ENCODE data around the gene ZNRF1. TPM values are rescaled to one million over a fixed set of nuclear protein-coding genes. Genes with fewer than 3 reads are reported as not detected.

The ZNRF1 gene
- total and polyA plus RNA-seq, 2 of the 4 experiments (the other 2 are of a cell fraction), result 8.2 to 20.7 TPM

DNA sequence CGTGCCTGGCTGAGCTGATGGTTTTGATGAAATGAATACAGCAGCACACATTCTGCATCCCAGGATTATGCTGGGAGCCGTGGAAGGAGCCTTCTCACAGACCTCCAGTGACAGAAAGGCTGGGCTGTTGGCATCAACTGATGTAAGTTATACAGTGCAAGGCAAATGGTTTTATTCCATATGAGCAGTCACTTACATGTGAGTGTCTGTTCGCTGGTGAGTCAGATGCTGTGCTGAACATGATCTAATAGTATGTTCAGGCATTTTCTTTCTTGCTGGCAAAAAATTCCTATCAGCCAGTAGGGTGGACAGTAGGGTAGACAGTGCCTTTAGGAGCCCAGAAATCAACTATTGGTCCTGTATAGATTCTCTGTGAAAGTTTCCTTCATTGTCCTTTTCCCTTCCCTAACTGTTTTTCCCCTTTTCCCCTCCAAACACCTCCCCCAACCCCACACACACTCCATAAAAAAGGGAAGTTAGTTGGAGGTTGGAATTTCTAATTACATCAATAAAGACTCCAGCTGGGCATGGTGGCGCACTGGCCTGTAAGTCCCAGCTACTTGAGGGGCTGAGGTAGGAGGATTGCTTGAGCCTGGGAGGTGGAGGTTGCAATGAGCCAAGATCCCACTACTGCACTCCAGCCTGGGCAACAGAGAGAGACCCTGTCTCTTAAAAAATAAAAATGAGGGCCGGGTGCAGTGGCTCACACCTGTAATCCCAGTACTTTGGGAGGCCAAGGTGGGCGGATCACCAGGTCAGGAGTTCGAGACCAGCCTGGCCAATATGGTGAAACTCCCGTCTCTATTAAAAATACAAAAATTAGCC lies 81.6 kb downstream of the ZNRF1 start (continued):
- TF ChIP-seq RFX5 (IDR thresholded peaks at IDR 0.05; ENCODE audit: low read depth, low read length) (no peak), RCOR1 (IDR thresholded peaks at IDR 0.05; ENCODE audit: insufficient replicate concordance, low read length) (no peak)

DNA sequence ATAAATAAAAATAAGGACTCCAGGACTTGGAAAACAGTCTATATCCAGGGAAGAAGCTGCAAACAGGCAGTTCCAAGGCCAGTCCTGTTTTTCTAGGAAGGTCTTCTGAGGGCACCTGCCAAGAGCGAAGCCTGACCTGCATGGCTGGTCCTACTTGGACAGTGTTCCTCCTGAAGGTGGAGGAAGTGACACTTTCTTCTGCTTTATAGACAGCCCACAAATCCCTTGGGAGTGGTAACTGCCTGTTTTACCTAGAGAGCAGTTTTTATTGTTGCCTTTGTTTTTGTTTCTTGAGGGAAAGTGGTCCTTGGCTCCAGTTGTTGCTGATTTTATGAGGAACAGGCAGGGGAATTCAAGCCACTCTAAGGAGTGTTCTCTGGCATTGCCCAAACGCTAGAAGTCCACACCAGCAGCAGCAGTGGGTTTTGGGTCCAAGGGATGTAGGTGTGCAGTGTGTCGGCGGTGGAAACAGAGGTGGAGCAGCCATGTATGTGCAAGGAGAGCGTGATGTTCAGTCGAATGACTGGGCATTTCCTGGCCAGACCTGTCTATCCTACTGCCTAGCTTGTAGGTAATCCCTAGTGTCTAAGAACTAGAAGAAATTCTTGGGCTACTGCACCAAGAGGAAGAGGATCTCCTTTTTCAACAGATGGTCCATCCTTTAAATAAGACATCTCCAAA lies 82.5 kb downstream of the ZNRF1 start:
- WGBS, 2 experiments (ENCODE audit: extremely low coverage in 2 of 2, insufficient read length in 1 of 2), result 83% methylated on average over 1 of the region's 6 CpGs; no CpG with 5 or more reads in 1 of the 2 experiments
- Histone ChIP-seq H2AK9ac (replicated peaks; ENCODE audit: low read depth, low read length, poor library complexity) (no peak overlapping the region), H3K27ac (ENCODE audit: insufficient read depth, low read length) (no peak overlapping the region), H2BK5ac (ENCODE audit: low read depth, low read length, poor library complexity, severe bottlenecking) (no peak overlapping the region), H3K9me1 (ENCODE audit: insufficient read depth, low read length) (peaks cover 31% of the 10 kb centered on the region), H3K9me3 (ENCODE audit: control insufficient read depth, insufficient read depth, low read length) (no peaks in the 10 kb centered on the region), H4K91ac (ENCODE audit: insufficient read depth, low read depth, low read length) (no peak overlapping the region), H3K9ac (ENCODE audit: low read depth, low read length) (no peak overlapping the region), H3K36me3 (ENCODE audit: control insufficient read depth, insufficient read depth, low read length) (peaks cover 2% of the 10 kb centered on the region; the same call in 1 of the 2 replicates), H3K4me2 (ENCODE audit: low read depth, low read length) (no peak overlapping the region), H2BK15ac (ENCODE audit: low read depth, low read length) (no peak overlapping the region), H4K5ac (ENCODE audit: low read depth, low read length) (no peak overlapping the region), H4K20me1 (ENCODE audit: insufficient read depth, low read length) (peaks cover 18% of the 10 kb centered on the region; the same call in 1 of the 2 replicates), H4K8ac (ENCODE audit: low read depth in 2 of 2, low read length in 2 of 2) (peak overlapping the region in 1 of 2 experiments; percentile 50; a peak in 1 of 4 replicates), H2BK120ac (ENCODE audit: low read depth, low read length) (no peak overlapping the region), H3K14ac (replicated peaks; ENCODE audit: low read depth, low read length) (no peak overlapping the region), H3K4me3 (ENCODE audit: insufficient read depth, low read depth, low read length) (no peak overlapping the region), H3K27me3 (ENCODE audit: control insufficient read depth, insufficient read depth, low read length) (no peaks in the 10 kb centered on the region), H3K79me1 (ENCODE audit: low read depth in 1 of 2, low read length in 2 of 2) (peaks cover 44 to 76% of the 10 kb centered on the region in 2 experiments), H3K4ac (ENCODE audit: low read depth, low read length) (no peak overlapping the region), H3K4me1 (ENCODE audit: control insufficient read depth, insufficient read depth, low read length) (peaks cover 20% of the 10 kb centered on the region), H2AK5ac (ENCODE audit: low read depth, low read length) (no peak overlapping the region), H3K23ac (ENCODE audit: low read depth, low read length) (no peak overlapping the region), H2BK20ac (ENCODE audit: low read depth, low read length) (no peak overlapping the region), H3K18ac (ENCODE audit: low read depth, low read length) (no peak overlapping the region), H2AFZ (replicated peaks; ENCODE audit: low read length, poor library complexity) (no peak overlapping the region), H3K56ac (ENCODE audit: extremely low read depth, insufficient read depth, low read length) (no peak overlapping the region)
- ChIA-PET POLR2A (ENCODE audit: unreplicated experiment) (no interaction called here), CTCF (interaction anchor here (1.0 kb wide), 1 partner anchor 19 kb away, joined by 3 read pairs; no protein-coding TSS in a partner anchor)
- BruUV-seq (replicated peaks), result no TSS peak
- ATAC-seq (ENCODE audit: low read depth), result no peak
- intact Hi-C loops (cut with micrococcal nuclease), result no loop called here
- DNase-seq, result no peak
- in situ Hi-C loops (cut with MboI; ENCODE audit: low sequenced_read_pairs), result no loop called here
- dilution Hi-C loops (cut with HindIII; ENCODE audit: low sequenced_read_pairs, unreplicated experiment), result no loop called here
- TF ChIP-seq NFE2L2 (IDR thresholded peaks at IDR 0.05; ENCODE audit: low read depth, low read length) (no peak), MAZ (IDR thresholded peaks at IDR 0.05; ENCODE audit: borderline replicate concordance, low read depth, low read length) (no peak), MXI1 (IDR thresholded peaks at IDR 0.05; ENCODE audit: borderline replicate concordance, low read depth, low read length) (no peak), CHD1 (IDR thresholded peaks at IDR 0.05; ENCODE audit: low read depth, low read length) (no peak), SMC3 (IDR thresholded peaks at IDR 0.05; ENCODE audit: low read depth, low read length) (no peak), BHLHE40 (IDR thresholded peaks at IDR 0.05; ENCODE audit: low read depth, low read length) (no peak), RFX5 (IDR thresholded peaks at IDR 0.05; ENCODE audit: low read depth, low read length) (no peak), MAFK (IDR thresholded peaks at IDR 0.05; ENCODE audit: low read depth, low read length) (no peak), RCOR1 (IDR thresholded peaks at IDR 0.05; ENCODE audit: insufficient replicate concordance, low read length) (no peak), POLR2A (IDR thresholded peaks at IDR 0.05; ENCODE audit: low read depth, low read length) (no peak), CEBPB (IDR thresholded peaks at IDR 0.05; ENCODE audit: low read depth, low read length) (no peak)
- TF ChIP-seq, protein P1, sequence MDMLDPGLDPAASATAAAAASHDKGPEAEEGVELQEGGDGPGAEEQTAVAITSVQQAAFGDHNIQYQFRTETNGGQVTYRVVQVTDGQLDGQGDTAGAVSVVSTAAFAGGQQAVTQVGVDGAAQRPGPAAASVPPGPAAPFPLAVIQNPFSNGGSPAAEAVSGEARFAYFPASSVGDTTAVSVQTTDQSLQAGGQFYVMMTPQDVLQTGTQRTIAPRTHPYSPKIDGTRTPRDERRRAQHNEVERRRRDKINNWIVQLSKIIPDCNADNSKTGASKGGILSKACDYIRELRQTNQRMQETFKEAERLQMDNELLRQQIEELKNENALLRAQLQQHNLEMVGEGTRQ (IDR thresholded peaks at IDR 0.05; ENCODE audit: low read depth, low read length), result no peak
- TF ChIP-seq, protein P2, sequence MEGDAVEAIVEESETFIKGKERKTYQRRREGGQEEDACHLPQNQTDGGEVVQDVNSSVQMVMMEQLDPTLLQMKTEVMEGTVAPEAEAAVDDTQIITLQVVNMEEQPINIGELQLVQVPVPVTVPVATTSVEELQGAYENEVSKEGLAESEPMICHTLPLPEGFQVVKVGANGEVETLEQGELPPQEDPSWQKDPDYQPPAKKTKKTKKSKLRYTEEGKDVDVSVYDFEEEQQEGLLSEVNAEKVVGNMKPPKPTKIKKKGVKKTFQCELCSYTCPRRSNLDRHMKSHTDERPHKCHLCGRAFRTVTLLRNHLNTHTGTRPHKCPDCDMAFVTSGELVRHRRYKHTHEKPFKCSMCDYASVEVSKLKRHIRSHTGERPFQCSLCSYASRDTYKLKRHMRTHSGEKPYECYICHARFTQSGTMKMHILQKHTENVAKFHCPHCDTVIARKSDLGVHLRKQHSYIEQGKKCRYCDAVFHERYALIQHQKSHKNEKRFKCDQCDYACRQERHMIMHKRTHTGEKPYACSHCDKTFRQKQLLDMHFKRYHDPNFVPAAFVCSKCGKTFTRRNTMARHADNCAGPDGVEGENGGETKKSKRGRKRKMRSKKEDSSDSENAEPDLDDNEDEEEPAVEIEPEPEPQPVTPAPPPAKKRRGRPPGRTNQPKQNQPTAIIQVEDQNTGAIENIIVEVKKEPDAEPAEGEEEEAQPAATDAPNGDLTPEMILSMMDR (conservative IDR thresholded peaks at IDR 0.05; ENCODE audit: low read depth, low read length), result no peak
